Activated naive CD4-positive, alpha-beta T cell treated with anti-CD3 and anti-CD28 coated beads, Interleukin-2, amount 50 U/mL, for 24 hours (primary cell): Measurements from ENCODE around the gene ISG15.
A peak's percentile ranks its signal among the peaks of the same experiment; 100 is the strongest.
"Not testable (repeated sequence)": the region's sequence is repeated elsewhere in the genome, so short reads cannot be mapped to it uniquely, and the experiment has no call there.

Experiments
- H3K27ac Mint-ChIP-seq: one replicate; pipeline ENCODE4 v1.8.0; 2021; ENCODE audit warnings: mild to moderate bottlenecking, mixed read lengths
- H3K27me3 Mint-ChIP-seq: one replicate; pipeline ENCODE4 v1.8.0; 2021; ENCODE audit warnings: mixed read lengths
- H3K36me3 Mint-ChIP-seq: one replicate; pipeline ENCODE4 v1.8.0; 2021; ENCODE audit warnings: mixed read lengths
- H3K4me1 Mint-ChIP-seq: one replicate; pipeline ENCODE4 v1.8.0; 2021; ENCODE audit warnings: mixed read lengths
- H3K4me3 Mint-ChIP-seq: one replicate; pipeline ENCODE4 v1.8.0; 2021; ENCODE audit warnings: mild to moderate bottlenecking, mixed read lengths
- H3K9me3 Mint-ChIP-seq: one replicate; pipeline ENCODE4 v1.8.0; 2021; ENCODE audit warnings: mixed read lengths

Gene ISG15

DNA sequence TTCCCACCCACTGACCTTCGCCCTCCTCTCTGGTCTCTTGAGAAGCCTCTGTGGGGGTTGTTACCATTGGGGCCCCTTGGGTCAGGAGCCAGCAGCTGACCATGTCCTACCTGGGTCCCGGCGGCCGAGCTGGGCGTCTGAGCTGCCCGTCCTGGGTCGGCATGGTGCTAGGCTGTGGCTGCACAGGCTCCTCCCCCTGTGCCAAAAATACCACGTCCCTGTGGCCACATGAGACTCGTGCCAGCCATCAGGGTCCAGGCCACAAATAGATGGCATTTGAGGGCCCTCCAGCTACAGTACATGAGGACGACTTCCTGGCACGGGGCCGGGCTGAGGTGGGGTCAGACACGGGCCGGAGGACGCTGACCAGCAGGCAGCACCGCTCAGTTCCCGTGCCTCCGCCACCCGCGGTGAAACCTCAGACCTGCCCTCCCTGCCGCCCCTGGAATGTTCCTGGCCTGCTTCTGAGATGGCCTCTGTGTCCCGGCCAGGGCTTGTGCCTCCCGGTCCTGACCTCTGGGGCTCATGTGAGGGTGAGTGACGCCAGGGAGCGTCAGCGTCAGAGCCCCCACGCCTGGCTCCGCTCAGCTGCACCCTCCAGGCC lies 31.2 kb upstream of the ISG15 start, which contains the start of gene PERM1:
Gene PERM1 (minus strand): TSS at position 139 of the 604 bp plus-strand sequence. CDS start 1,064 bp downstream, outside the sequence.
- no peak within 1 kb of the TSS for H3K4me3 Mint-ChIP-seq
- H3K9me3 Mint-ChIP-seq: no peaks in the 10 kb centered on the region
- no peak within 1 kb of the TSS for H3K27ac Mint-ChIP-seq
- peaks cover 7% of the 10 kb centered on the region for H3K27me3 Mint-ChIP-seq
- no peaks in the 10 kb centered on the region for H3K4me1 Mint-ChIP-seq
- H3K36me3 Mint-ChIP-seq: no peaks in the 10 kb centered on the region

- H3K9me3 Mint-ChIP-seq: no peaks in the 10 kb centered on the region
- no peak overlapping the region for H3K4me3 Mint-ChIP-seq
- no peaks in the 10 kb centered on the region for H3K36me3 Mint-ChIP-seq
- H3K4me1 Mint-ChIP-seq: no peaks in the 10 kb centered on the region
- H3K27me3 Mint-ChIP-seq: peaks cover 7% of the 10 kb centered on the region
- H3K27ac Mint-ChIP-seq: no peak overlapping the region
These were observed 30.4 kb upstream of the ISG15 start for GRCh38 chr1:982765-983436.

- Mint-ChIP-seq H3K9me3 (no peaks in the 10 kb centered on the region), H3K27me3 (peaks cover 7% of the 10 kb centered on the region), H3K36me3 (no peaks in the 10 kb centered on the region), H3K27ac (no peak overlapping the region), H3K4me1 (no peaks in the 10 kb centered on the region), H3K4me3 (no peak overlapping the region)
These were observed 29.4 kb upstream of the ISG15 start for GRCh38 chr1:983798-984475.

- Mint-ChIP-seq H3K4me3 (no peak overlapping the region), H3K36me3 (no peaks in the 10 kb centered on the region), H3K27ac (no peak overlapping the region), H3K4me1 (no peaks in the 10 kb centered on the region), H3K27me3 (peaks cover 7% of the 10 kb centered on the region), H3K9me3 (no peaks in the 10 kb centered on the region)
These were observed 28.9 kb upstream of the ISG15 start for GRCh38 chr1:984476-984814.

GRCh38 chr1:985126-985525 lies 28.2 kb upstream of the ISG15 start:
- H3K4me3 Mint-ChIP-seq: no peak overlapping the region
- H3K36me3 Mint-ChIP-seq: no peaks in the 10 kb centered on the region
- H3K9me3 Mint-ChIP-seq: no peaks in the 10 kb centered on the region
- peaks cover 7% of the 10 kb centered on the region for H3K27me3 Mint-ChIP-seq
- H3K27ac Mint-ChIP-seq: no peak overlapping the region
- no peaks in the 10 kb centered on the region for H3K4me1 Mint-ChIP-seq

- not testable (repeated sequence) for H3K27me3 Mint-ChIP-seq, H3K27ac Mint-ChIP-seq, H3K36me3 Mint-ChIP-seq, H3K4me1 Mint-ChIP-seq, H3K4me3 Mint-ChIP-seq, H3K9me3 Mint-ChIP-seq
These were observed 25.2 kb upstream of the ISG15 start for GRCh38 chr1:988061-988460.

DNA sequence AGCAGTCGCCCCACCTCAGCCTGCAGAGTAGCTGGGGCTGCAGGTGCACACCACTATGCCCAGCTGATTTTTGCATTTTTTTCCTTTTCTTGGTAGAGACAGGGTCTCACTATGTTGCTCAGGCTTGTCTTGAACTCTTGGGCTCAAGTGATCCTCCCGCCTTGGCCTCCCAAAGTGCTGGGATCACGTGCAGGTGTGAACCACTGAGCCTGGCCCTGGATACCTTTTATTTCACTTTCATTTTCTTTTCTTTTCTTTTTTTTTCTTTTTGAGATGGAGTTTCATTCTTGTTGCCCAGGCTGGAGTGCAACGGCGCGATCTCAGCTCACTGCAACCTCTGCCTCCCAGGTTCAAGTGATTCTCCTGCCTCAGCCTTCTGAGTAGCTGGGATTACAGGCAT lies 22.0 kb upstream of the ISG15 start:
- not testable (repeated sequence) for H3K27me3 Mint-ChIP-seq, H3K9me3 Mint-ChIP-seq, H3K27ac Mint-ChIP-seq, H3K4me3 Mint-ChIP-seq, H3K36me3 Mint-ChIP-seq
- peaks cover 11% of the 10 kb centered on the region for H3K4me1 Mint-ChIP-seq

DNA sequence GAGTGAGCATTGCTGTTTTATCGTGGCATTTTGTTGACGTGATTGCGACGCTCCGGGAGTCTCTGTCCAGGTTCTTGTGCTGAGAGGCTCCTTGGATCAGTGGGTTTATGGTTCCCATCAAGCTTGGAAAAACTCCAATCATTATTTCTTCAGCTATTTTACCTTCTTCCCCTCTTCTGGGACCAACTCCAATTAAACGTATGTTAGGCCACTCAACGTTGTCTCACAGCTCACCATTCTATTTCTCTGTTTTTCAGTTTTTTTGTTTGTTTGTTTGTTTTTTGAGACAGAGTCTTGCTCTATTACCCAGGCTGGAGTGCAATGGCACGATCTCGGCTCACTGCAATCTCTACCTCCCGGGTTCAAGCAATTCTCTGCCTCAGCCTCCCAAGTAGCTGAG lies 21.4 kb upstream of the ISG15 start:
- no peak overlapping the region for H3K27ac Mint-ChIP-seq
- no peak overlapping the region for H3K4me3 Mint-ChIP-seq
- peaks cover 11% of the 10 kb centered on the region for H3K4me1 Mint-ChIP-seq
- peaks cover 3% of the 10 kb centered on the region for H3K27me3 Mint-ChIP-seq
- H3K36me3 Mint-ChIP-seq: peaks cover 2% of the 10 kb centered on the region
- H3K9me3 Mint-ChIP-seq: no peaks in the 10 kb centered on the region

GRCh38 chr1:992362-992761 lies 20.9 kb upstream of the ISG15 start:
- peaks cover 4% of the 10 kb centered on the region for H3K27me3 Mint-ChIP-seq
- peak overlapping the region; percentile 82 for H3K27ac Mint-ChIP-seq
- peaks cover 2% of the 10 kb centered on the region for H3K36me3 Mint-ChIP-seq
- H3K4me1 Mint-ChIP-seq: peaks cover 11% of the 10 kb centered on the region
- no peaks in the 10 kb centered on the region for H3K9me3 Mint-ChIP-seq
- H3K4me3 Mint-ChIP-seq: no peak overlapping the region

- Mint-ChIP-seq H3K4me3 (no peak overlapping the region), H3K4me1 (peaks cover 11% of the 10 kb centered on the region), H3K36me3 (peaks cover 2% of the 10 kb centered on the region), H3K9me3 (no peaks in the 10 kb centered on the region), H3K27ac (no peak overlapping the region), H3K27me3 (peaks cover 4% of the 10 kb centered on the region)
These were observed 19.8 kb upstream of the ISG15 start for GRCh38 chr1:993379-993995.

GRCh38 chr1:994546-994945 lies 18.8 kb upstream of the ISG15 start:
- not testable (repeated sequence) for H3K27me3 Mint-ChIP-seq, H3K4me3 Mint-ChIP-seq, H3K9me3 Mint-ChIP-seq, H3K36me3 Mint-ChIP-seq
- Mint-ChIP-seq H3K4me1 (peaks cover 11% of the 10 kb centered on the region), H3K27ac (peak overlapping the region; percentile 52)

- H3K36me3 Mint-ChIP-seq: peaks cover 2% of the 10 kb centered on the region
- no peaks in the 10 kb centered on the region for H3K9me3 Mint-ChIP-seq
- no peak overlapping the region for H3K4me3 Mint-ChIP-seq
- H3K27ac Mint-ChIP-seq: peak overlapping the region; percentile 62
- peaks cover 14% of the 10 kb centered on the region for H3K4me1 Mint-ChIP-seq
- H3K27me3 Mint-ChIP-seq: peaks cover 4% of the 10 kb centered on the region
These were observed 17.3 kb upstream of the ISG15 start for GRCh38 chr1:995665-996633.

DNA sequence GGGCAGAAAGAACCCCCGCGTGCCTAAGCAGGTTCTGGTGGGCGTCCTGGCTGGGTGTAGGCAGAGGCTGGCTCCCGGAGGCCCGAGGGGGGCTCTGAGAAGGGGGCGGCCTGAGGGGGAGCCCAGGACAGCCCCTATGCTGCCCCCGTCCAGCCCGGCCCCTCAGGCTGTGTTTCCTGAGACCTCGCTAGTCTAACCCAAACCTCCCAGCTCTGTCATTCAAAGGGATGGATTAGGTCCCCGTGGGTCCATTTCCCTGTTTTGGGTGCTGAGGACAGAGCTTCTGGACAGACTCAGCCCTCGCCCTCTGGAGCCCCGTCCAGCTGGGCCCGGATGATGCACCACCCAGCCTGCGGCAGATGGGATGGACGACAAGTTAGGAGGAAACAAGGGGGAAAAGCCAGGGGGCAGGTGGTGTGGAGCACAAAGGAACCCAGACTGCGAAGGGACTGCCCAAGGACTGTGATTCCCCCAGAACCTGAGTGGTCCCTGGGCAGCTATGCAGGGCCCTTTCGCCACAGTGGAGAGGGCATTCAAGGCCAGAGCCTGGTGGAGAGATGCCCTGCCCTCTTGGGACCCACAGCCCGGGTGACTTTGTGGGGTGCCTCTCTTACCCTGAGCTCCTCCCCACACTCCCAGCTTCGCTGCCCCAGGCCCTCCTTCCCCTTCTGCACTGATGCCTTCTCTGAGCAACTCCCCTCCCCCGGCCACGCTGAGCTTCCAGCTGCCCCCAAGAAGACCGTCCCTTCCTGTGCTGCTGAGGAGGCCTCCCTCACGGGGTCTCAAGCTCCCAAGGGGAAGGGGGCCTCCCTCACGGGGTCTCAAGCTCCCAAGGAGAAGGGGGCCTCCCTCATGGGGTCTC lies 16.2 kb upstream of the ISG15 start:
- Mint-ChIP-seq H3K4me3 (no peak overlapping the region), H3K36me3 (peaks cover 2% of the 10 kb centered on the region), H3K27ac (no peak overlapping the region), H3K4me1 (peaks cover 13% of the 10 kb centered on the region), H3K9me3 (no peaks in the 10 kb centered on the region), H3K27me3 (peaks cover 4% of the 10 kb centered on the region)

- Mint-ChIP-seq H3K9me3 (no peaks in the 10 kb centered on the region), H3K4me3 (no peak overlapping the region), H3K27me3 (peaks cover 4% of the 10 kb centered on the region), H3K27ac (no peak overlapping the region), H3K36me3 (peaks cover under 1% of the 10 kb centered on the region), H3K4me1 (peaks cover 9% of the 10 kb centered on the region)
These were observed 15.6 kb upstream of the ISG15 start for GRCh38 chr1:997713-997992.
